Lung (tissue), 12 donors: ENCODE measurements around the gene FIGNL2. TPM values are rescaled to one million over a fixed set of nuclear protein-coding genes. Genes with fewer than 3 reads are reported as not detected.

Experiments used
- ATAC-seq: fragments of 200-7000 bp; cut with Tn5 transposase; one replicate; pipeline ENCODE4 v1.9.1; 2020; ENCODE audit warnings: moderate number of reproducible peaks; ENCODE audit not compliant: insufficient read depth, low FRiP score
- DNase-seq, 3 donors: peaks; one replicate each; pipeline ENCODE4 v3.0.0-alpha.2; 2013 to 2017
- H3K27ac ChIP-seq, 2 donors: one replicate each; pipeline ENCODE4 v1.5.1; 2013; ENCODE audit warnings: mild to moderate bottlenecking in 2 of 2, moderate library complexity in 2 of 2, control low read depth in 1 of 2, inconsistent platforms in 1 of 2, low read depth in 1 of 2, low read length in 1 of 2
- H3K27me3 ChIP-seq, 3 donors: one replicate each; pipeline ENCODE4 v1.5.1; 2013; ENCODE audit warnings: low read length in 2 of 3; ENCODE audit not compliant: control insufficient read depth in 3 of 3, insufficient read depth in 3 of 3
- H3K36me3 ChIP-seq, 4 donors: one replicate each; pipeline ENCODE4 v1.5.1; 2013; ENCODE audit warnings: low read length in 4 of 4, mild to moderate bottlenecking in 1 of 4, moderate library complexity in 1 of 4; ENCODE audit not compliant: control insufficient read depth in 4 of 4, insufficient read depth in 4 of 4
- H3K4me1 ChIP-seq, 5 donors: one replicate each; pipeline ENCODE4 v1.5.1; 2013; ENCODE audit warnings: low read length in 5 of 5, mild to moderate bottlenecking in 2 of 5, moderate library complexity in 1 of 5; ENCODE audit not compliant: control insufficient read depth in 5 of 5, insufficient read depth in 5 of 5
- H3K4me3 ChIP-seq: one replicate; pipeline ENCODE4 v1.5.1; 2013; ENCODE audit warnings: mild to moderate bottlenecking, control low read depth, moderate library complexity
- H3K9ac ChIP-seq, 2 donors: one replicate each; pipeline ENCODE4 v1.5.1; 2013; ENCODE audit warnings: low read length in 2 of 2, control low read depth in 1 of 2; ENCODE audit not compliant: insufficient read depth in 1 of 2
- H3K9me3 ChIP-seq, 4 donors: one replicate each; pipeline ENCODE4 v1.5.1; 2013; ENCODE audit warnings: low read length in 3 of 4, mild to moderate bottlenecking in 1 of 4, moderate library complexity in 1 of 4; ENCODE audit not compliant: control insufficient read depth in 4 of 4, insufficient read depth in 3 of 4
- CTCF ChIP-seq: IDR thresholded peaks from 2 replicates; pipeline ENCODE4 v1.5.1; 2012; ENCODE audit warnings: mild to moderate bottlenecking; ENCODE audit errors: control extremely low read depth, extremely low read depth
- WGBS, 2 donors: extraction: QIAGEN DNeasy Blood & Tissue Kit; methylation state at CpG; one replicate each; pipeline ENCODE4 v1.1.7; 2013; 5-methylcytosine and 5-hydroxymethylcytosine counted together
- polyA plus RNA-seq, 2 donors: library from polyadenylated mRNA; stranded (reverse); fragments of 200-250 nt; gene quantifications; one replicate each; pipeline ENCODE4 v1.2.1, GENCODE V29; 2013
- total RNA-seq, 2 donors: library from RNA; depleted of rRNA in 1 of 2; stranded (reverse); fragments of >200 nt in 1 of 2; gene quantifications; one replicate each; pipeline ENCODE4 v1.2.1, GENCODE V29; 2014 to 2021
- donor health status: control.
- donor health status: control.
- donor health status: Bipolar disorder and iron deficiency.
- donor health status: healthy.
- donor health status: DM: yes; HTN: yes; CAD: no.

The FIGNL2 gene
- total and polyA plus RNA-seq, 4 donors: 0.33 to 1.9 (median 0.80) TPM

GRCh38 chr12:51873251-51873994 is 24.9 kb upstream of the FIGNL2 start:
- 83 to 88% methylated on average over 8 of the region's 8 CpGs for WGBS, 2 donors
- no peak overlapping the region for H3K4me3 ChIP-seq
- H3K27ac ChIP-seq: no peak overlapping the region
- no peak for ATAC-seq
- no peak for TF ChIP-seq CTCF
- no peak overlapping the region for H3K9ac ChIP-seq
- no peaks in the 10 kb centered on the region for H3K9me3 ChIP-seq
- peaks cover 0 to 3% (median 3%) of the 10 kb centered on the region in 3 donors for H3K27me3 ChIP-seq
- DNase-seq: no peak
- H3K36me3 ChIP-seq: no peaks in the 10 kb centered on the region
- peaks cover 0 to 13% (median 0%) of the 10 kb centered on the region in 5 donors for H3K4me1 ChIP-seq

- Histone ChIP-seq H3K27me3 (peaks cover 0 to 3% (median 3%) of the 10 kb centered on the region in 3 donors), H3K4me3 (no peak overlapping the region), H3K27ac (no peak overlapping the region), H3K36me3 (no peaks in the 10 kb centered on the region), H3K9me3 (no peaks in the 10 kb centered on the region), H3K4me1 (peaks cover 0 to 15% (median 0%) of the 10 kb centered on the region in 5 donors), H3K9ac (no peak overlapping the region)
- WGBS, 2 donors: 95 to 96% methylated on average over 3 of the region's 3 CpGs
- TF ChIP-seq CTCF: no peak
- DNase-seq (no peak), ATAC-seq (no peak)
Measured at GRCh38 chr12:51872689-51872981, 24.1 kb upstream of the FIGNL2 start.

GRCh38 chr12:51871918-51872688 is 23.6 kb upstream of the FIGNL2 start:
- Histone ChIP-seq H3K9ac (no peak overlapping the region), H3K27ac (no peak overlapping the region), H3K9me3 (no peaks in the 10 kb centered on the region), H3K4me3 (no peak overlapping the region), H3K4me1 (peaks cover 0 to 15% (median 0%) of the 10 kb centered on the region in 5 donors), H3K27me3 (peaks cover 0 to 3% (median 3%) of the 10 kb centered on the region in 3 donors), H3K36me3 (no peaks in the 10 kb centered on the region)
- no peak for ATAC-seq
- 81 to 86% methylated on average over 17 of the region's 17 CpGs for WGBS, 2 donors
- DNase-seq: no peak
- no peak for TF ChIP-seq CTCF
